Neural cell (in vitro differentiated cells): ENCODE data around the gene RTL3. TPM values are rescaled to one million over a fixed set of nuclear protein-coding genes. Genes with fewer than 3 reads are reported as not detected.

Experiments
- polyA plus RNA-seq: library from polyadenylated mRNA; depleted of rRNA; stranded (reverse); fragments of >200 nt; gene quantifications from 2 replicates; pipeline ENCODE4 v1.2.3, GENCODE V29; 2014

RTL3 gene
- polyA plus RNA-seq, 1 donor from 2014 or later = not detected

Other genes with a start within 250 kb of the RTL3 start
- gene LPAR4, start 88.4 kb upstream of the RTL3 start, polyA plus RNA-seq = 2.8 and 4.3 TPM in 2 replicates